Measurements from ENCODE around the gene CD244.
A peak's percentile ranks its signal among the peaks of the same experiment; 100 is the strongest.

CD244 gene

GRCh38 chr1:160841079-160841478 lies 21.6 kb downstream of the CD244 start:
- DNase-seq, result no peak

GRCh38 chr1:160839746-160840145 lies 22.9 kb downstream of the CD244 start:
- DNase-seq, result no peak

DNA sequence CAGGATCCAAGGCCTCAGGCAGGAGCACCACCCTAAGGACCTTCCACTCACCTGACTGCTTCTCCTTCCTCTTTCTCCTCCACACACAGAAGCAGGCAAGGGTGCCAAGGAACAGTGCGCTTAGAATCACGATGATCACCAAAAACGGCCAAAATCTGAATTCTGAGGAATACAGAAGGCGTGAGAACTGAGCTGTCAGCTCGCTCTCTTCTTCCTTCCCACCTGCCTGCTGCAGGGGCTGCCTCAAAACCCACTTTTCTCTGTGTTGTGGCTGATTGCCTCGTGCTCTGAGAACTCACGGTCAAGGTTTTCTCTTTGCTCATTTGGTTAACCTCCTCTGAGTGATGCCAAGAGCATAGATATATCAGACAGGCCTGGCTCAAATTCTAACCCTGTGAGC lies 23.8 kb downstream of the CD244 start:
- no peak for DNase-seq

DNA sequence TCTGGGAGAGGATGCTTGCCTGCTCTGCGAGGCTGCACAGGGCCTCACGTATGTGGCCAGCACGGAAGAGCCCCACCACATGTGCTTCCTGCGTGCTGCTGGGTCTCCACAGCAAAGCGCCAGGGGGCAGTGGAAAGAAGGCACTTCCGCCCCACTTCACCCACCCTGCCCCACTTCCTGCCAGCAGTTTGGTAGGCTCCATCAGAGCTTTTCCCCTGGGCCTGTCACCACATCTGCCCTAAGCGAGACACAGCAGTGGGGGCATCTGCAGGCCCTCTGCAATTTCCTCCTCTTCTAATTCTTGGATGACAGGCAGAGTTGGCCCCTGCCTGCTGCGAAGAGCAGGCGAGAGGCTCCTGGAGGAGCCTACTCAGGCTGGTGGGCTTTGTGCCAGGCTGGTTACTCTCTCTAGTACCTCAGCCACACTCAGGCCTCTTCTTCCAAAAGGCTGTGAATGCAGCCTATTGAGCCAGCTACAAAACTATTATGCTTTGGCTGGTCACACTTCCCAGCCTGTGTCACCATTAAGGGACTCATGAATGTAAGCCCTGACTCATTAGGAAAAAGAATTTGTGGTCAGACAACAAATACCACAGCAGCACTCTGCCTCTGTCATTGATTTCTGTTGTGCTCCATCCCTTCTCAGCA lies 25.0 kb downstream of the CD244 start:
- DNase-seq, result no peak

DNA sequence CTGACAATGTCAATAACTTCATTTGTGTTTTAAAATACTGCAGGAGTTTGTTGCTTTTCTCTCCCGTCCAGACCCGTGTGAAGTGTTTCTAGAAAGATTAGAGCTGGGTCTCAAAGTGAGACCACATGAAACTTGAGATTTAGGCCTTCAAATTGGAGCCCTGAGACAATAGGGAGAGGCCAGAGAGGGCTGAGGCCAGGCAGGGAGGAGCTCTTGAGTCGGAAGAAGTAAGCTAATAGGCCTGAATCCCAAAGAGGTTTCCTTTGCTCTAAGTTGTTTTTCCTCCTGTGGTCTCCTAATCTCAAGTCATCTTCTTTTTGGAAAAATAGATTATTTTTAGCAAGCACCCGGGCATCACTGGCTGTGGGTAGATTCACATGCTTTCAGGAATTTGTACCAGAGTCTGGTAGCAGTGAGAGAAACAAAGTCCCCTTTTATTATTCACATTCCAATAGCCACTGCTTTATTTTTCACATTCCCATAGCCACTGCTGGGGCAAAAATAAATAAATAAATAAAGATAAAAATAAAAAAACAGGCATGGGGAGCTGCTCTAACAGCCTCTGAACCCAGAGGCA lies 25.6 kb downstream of the CD244 start:
- no peak for DNase-seq

DNA sequence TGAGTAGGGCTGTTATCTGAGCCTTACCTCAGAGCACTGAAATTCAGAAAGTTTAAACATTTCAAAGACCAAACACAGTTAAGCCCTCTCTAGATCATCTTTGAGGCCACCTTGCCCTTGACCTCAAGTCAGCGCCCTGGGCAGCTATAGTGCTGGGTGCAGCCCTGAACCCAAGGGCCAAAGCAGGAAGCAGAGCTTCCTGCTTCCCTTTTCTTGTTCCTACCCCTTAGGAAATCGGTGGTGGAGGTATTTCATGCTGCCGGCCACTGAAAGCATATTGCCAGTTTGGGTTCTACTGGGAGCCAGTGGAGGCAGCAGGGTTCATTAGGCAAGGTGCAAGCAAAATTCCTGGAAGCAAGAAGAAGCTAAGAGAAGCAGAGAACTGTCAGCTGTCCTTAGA lies 26.1 kb downstream of the CD244 start:
- DNase-seq, result no peak

GRCh38 chr1:160835751-160836150 lies 26.9 kb downstream of the CD244 start:
- no peak for DNase-seq

- DNase-seq, result peak in 1 of 2 experiments; percentile 30
Measured at GRCh38 chr1:160834945-160835565, 27.6 kb downstream of the CD244 start.

DNA sequence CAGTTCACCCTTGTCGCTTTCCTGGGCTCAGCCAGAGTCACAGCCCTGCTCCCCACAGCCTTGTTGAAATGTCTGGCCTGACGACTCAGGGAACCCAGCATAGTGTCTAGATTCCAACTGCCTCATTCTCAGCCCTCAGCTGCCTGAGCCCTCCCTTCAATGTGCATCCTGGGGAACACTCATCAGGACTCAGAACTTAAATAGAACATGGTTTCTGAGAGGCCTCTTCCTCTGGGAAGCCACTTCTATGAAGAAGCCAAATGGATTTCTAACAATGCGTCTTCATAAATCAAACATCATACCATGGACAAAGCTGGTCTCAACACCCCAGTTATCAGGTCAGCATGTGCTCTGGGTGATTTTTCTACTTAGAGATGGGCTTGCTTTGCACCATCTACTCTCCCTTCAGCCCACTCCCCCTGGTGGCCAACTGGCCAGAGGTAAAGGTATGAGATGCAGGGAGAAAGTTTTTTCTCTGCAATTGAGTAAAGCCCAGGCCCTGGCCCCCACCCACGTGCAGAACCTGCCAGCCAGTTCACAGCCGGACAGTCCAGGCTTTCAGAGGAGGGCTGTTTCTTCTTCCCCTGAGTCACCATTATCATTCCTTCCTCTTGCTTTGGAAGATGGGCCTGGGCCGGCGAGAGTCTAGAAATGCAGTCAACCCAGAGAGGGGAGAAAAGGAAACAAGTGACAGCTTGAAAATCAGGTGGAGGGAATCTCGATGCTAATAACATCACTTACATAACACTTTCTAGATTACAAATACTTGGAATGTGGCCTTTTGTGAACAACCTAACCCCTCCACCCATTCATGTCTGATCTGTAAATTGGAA lies 32.1 kb downstream of the CD244 start:
- DNase-seq, result peak in 1 of 2 experiments; percentile 7

- DNase-seq, result no peak
Measured at GRCh38 chr1:160829766-160830165, 32.9 kb downstream of the CD244 start.

GRCh38 chr1:160827418-160827817 lies 35.3 kb downstream of the CD244 start:
- no peak for DNase-seq

- no peak for DNase-seq
Measured at GRCh38 chr1:160826546-160826945, 36.1 kb downstream of the CD244 start.

DNA sequence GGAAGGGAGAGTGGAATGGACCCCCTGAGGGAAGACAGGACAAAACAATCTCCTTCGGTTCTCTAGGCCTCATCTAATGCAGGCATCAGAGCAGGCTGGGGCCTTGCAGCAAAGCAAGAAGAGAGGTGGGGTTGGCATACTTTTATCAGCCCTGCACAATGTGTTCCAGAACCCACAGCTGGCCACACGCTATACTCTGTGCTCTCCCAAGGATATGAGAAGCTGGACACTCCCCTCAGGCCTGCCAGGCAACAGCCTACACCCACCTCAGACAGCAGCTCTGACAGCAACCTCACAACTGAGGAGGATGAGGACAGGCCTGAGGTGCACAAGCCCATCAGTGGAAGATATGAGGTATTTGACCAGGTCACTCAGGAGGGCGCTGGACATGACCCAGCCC lies 39.4 kb downstream of the CD244 start:
- no peak for DNase-seq

GRCh38 chr1:160821627-160822026 lies 41.1 kb downstream of the CD244 start:
- no peak for DNase-seq

GRCh38 chr1:160819186-160819585 lies 43.5 kb downstream of the CD244 start:
- no peak for DNase-seq

GRCh38 chr1:160818207-160818937 lies 44.3 kb downstream of the CD244 start:
- DNase-seq, result no peak

- DNase-seq, result no peak
Measured at GRCh38 chr1:160814856-160815255, 47.8 kb downstream of the CD244 start.

DNA sequence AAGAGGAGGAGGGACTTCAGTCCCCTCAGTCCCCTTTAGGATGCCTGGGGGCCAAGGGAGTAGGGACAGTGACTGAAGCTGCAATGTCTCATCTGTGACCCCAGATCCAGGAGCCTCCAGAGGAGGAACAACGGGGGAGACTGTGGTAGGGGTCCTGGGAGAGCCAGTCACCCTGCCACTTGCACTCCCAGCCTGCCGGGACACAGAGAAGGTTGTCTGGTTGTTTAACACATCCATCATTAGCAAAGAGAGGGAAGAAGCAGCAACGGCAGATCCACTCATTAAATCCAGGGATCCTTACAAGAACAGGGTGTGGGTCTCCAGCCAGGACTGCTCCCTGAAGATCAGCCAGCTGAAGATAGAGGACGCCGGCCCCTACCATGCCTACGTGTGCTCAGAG lies 48.4 kb downstream of the CD244 start:
- DNase-seq, result no peak

- no peak for DNase-seq
Measured at GRCh38 chr1:160813215-160813614, 49.5 kb downstream of the CD244 start.

DNA sequence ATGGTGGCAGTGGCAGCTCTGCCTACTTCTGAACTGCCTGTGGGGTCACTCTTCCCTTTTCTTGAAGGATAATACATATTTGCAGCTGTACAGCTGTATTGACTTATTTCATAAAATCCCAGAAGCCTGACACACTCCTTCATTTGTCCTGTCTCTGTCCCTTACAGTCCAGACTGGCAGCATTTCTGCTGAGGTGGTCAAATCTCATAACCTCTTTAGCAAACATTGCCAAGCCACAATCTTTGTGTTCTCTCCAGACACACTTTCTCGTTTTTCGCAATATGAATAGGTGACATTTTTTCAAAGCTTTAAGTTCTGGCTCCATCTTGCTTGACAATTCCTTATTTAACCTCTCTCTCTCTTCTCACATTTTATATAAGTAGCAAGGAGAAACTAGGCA lies 51.5 kb downstream of the CD244 start:
- no peak for DNase-seq

- no peak for DNase-seq
Measured at GRCh38 chr1:160810486-160810885, 52.2 kb downstream of the CD244 start.

DNA sequence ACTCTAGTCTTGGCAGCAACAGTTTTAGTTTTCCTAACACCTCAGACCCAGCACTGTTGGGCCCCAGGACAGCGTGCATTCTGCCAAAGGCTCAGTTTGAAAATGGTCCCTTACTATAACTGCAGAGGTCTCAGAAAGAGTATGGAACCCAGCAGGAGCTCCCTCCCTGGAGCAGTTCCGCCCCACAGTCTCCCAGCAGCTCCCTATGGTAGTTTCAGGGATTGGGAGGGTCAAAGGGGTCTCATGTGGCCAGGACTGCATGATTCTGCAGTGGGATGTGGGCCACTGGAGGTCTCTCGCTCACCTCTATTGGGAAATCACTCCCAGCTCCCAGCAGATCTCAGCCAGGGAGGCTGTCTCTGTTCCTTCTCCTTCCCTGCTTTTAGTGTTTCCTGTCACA lies 54.4 kb downstream of the CD244 start:
- DNase-seq, result no peak

DNA sequence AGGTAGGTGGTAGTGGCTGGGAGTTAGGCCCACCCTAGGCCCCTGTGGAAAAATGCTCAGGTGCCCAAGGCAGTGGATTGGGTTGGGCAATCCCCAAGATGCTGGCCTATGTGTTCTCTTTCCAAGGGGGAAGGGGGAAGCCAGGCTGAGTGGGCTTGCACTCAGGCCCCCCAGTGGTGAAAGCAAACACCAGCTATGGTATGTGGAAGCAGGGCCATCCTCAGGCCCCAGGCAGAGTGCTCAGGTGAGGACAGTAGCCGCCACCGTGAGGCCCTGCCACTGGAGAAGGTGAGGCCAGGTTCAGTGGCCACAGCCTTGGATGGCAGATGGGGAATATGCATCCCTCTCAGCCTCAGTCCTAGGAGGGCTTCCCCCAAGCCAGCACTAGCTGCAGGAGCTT lies 54.9 kb downstream of the CD244 start:
- no peak for DNase-seq

Data from NCI-H524 (cell line).